GM23248 (cell line): ENCODE measurements around the gene LVRN. TPM values are rescaled to one million over a fixed set of nuclear protein-coding genes. Genes with fewer than 3 reads are reported as not detected.

ENCODE experiments used
- DNase-seq: peaks from one replicate; pipeline ENCODE4 v3.0.0-alpha.2; 2015
- H2AFZ ChIP-seq: fragments of 200-600 bp; sonication (generic); 2 replicates; pipeline ENCODE4 v1.6.1; 2016; ENCODE audit warnings: antibody characterized with exemption
- H3F3A ChIP-seq: fragments of 200-600 bp; sonication (generic); 2 replicates; pipeline ENCODE4 v1.6.1; 2016; ENCODE audit warnings: mild to moderate bottlenecking, antibody characterized with exemption, mixed run types; ENCODE audit not compliant: insufficient read depth
- H3K27ac ChIP-seq: fragments of 200-600 bp; sonication (generic); 2 replicates; pipeline ENCODE4 v1.5.1; 2016; ENCODE audit warnings: mild to moderate bottlenecking
- H3K27me3 ChIP-seq: fragments of 200-600 bp; sonication (generic); replicated peaks from 2 replicates; pipeline ENCODE4 v1.6.1; 2016; ENCODE audit warnings: mild to moderate bottlenecking; ENCODE audit not compliant: insufficient read depth
- H3K36me3 ChIP-seq: fragments of 200-600 bp; sonication (generic); 2 replicates; pipeline ENCODE4 v1.6.1; 2016; ENCODE audit warnings: low read depth, mild to moderate bottlenecking
- H3K4me1 ChIP-seq: fragments of 200-600 bp; sonication (generic); 2 replicates; pipeline ENCODE4 v1.6.1; 2016; ENCODE audit warnings: mild to moderate bottlenecking; ENCODE audit not compliant: insufficient read depth
- H3K4me2 ChIP-seq: fragments of 200-600 bp; sonication (generic); one replicate; pipeline ENCODE4 v1.6.1; 2016; ENCODE audit warnings: mild to moderate bottlenecking; ENCODE audit not compliant: unreplicated experiment
- H3K4me3 ChIP-seq: fragments of 200-600 bp; sonication (generic); 2 replicates; pipeline ENCODE4 v1.5.1; 2016; ENCODE audit warnings: mild to moderate bottlenecking
- H3K79me2 ChIP-seq: fragments of 200-600 bp; sonication (generic); 2 replicates; pipeline ENCODE4 v1.6.1; 2016; ENCODE audit warnings: mild to moderate bottlenecking; ENCODE audit not compliant: insufficient read depth
- H3K9ac ChIP-seq: fragments of 200-600 bp; sonication (generic); 2 replicates; pipeline ENCODE4 v1.6.1; 2016; ENCODE audit warnings: mild to moderate bottlenecking
- H3K9me2 ChIP-seq: fragments of 200-600 bp; sonication (generic); 2 replicates; pipeline ENCODE4 v1.6.1; 2016; ENCODE audit warnings: mixed run types, mild to moderate bottlenecking, moderate library complexity; ENCODE audit not compliant: insufficient read depth
- H3K9me3 ChIP-seq: fragments of 200-600 bp; sonication (generic); one replicate; pipeline ENCODE4 v1.6.1; 2017; ENCODE audit warnings: low read depth
- H4K20me1 ChIP-seq: fragments of 200-600 bp; sonication (generic); 2 replicates; pipeline ENCODE4 v1.6.0; 2016; ENCODE audit not compliant: insufficient read depth
- EZH2 ChIP-seq: fragments of 200-600 bp; sonication (generic); IDR thresholded peaks from 2 replicates; pipeline ENCODE4 v1.6.1; 2018; ENCODE audit warnings: antibody characterized with exemption, mild to moderate bottlenecking; ENCODE audit not compliant: insufficient read depth, poor library complexity, severe bottlenecking
- EZH2phosphoT487 ChIP-seq: fragments of 200-600 bp; sonication (generic); IDR thresholded peaks from 2 replicates; pipeline ENCODE4 v1.6.1; 2018; ENCODE audit warnings: antibody characterized with exemption, moderate library complexity, mild to moderate bottlenecking, low read depth; ENCODE audit not compliant: insufficient read depth
- WGBS, 2 experiments: methylation state at CpG; one replicate each; pipeline ENCODE4 v1.1.6; 2015 to 2017; ENCODE audit warnings: low lambda C conversion rate in 2 of 2, low coverage in 1 of 2; ENCODE audit errors: missing lambda C conversion rate in 2 of 2; 5-methylcytosine and 5-hydroxymethylcytosine counted together
- in situ Hi-C: fragments of 300-500 bp; cut with MboI; formaldehyde crosslinking; loops from 2 replicates; pipeline ENCODE4 v1.15.0; 2020
- polyA plus RNA-seq: library from polyadenylated mRNA; unstranded; fragments of >200 nt; fragmentation: Nextera tagmentation; extraction: Ambion mirVana; gene quantifications from 2 replicates; pipeline ENCODE4 v1.2.1, GENCODE V29; 2016
- total RNA-seq: library from RNA; depleted of rRNA; stranded (reverse); fragments of >200 nt; shearing (Covaris generic); gene quantifications from 2 replicates; pipeline ENCODE4 v1.2.3, GENCODE V29; 2014

LVRN gene
- total and polyA plus RNA-seq, 2 experiments from 2014 or later, result 0.18 to 0.32 TPM

DNA sequence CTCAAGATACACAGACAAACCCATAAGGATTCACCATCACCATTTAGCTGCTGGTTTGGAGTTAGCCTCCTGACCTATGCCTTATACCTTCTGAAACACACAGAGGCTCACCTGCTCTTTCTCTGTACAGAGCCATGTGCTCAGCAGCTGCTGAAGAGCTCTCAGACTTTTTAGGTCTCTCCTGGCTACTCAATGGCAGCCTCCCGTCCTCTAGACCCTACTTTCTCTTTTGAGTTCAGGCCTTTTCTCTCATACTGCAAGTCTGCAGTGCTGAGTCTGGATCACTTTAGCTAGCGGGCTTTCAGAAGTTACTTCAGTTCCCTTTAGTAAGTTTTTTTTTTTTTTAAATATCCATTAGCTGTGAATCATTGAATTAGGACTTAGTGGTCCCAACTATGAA, 25.7 kb downstream of the LVRN start:
- Histone ChIP-seq H3K9me3 (no peaks in the 10 kb centered on the region), H3K4me2 (no peak overlapping the region), H3K9ac (no peak overlapping the region), H4K20me1 (no peaks in the 10 kb centered on the region), H3K27ac (no peak overlapping the region), H3F3A (peaks cover 7% of the 10 kb centered on the region; the same call in 1 of the 2 replicates), H3K9me2 (no peaks in the 10 kb centered on the region), H3K79me2 (no peaks in the 10 kb centered on the region), H3K36me3 (no peaks in the 10 kb centered on the region), H3K27me3 (no peaks in the 10 kb centered on the region), H3K4me3 (no peak overlapping the region), H2AFZ (no peak overlapping the region), H3K4me1 (peaks cover 7% of the 10 kb centered on the region; the same call in 1 of the 2 replicates)
- DNase-seq, result no peak
- TF ChIP-seq EZH2phosphoT487 (no peak), EZH2 (no peak)
- in situ Hi-C loops, result no loop called here
- 86 to 92% methylated on average over 2 of the region's 2 CpGs for WGBS, 2 experiments

- Histone ChIP-seq H4K20me1 (no peaks in the 10 kb centered on the region), H3F3A (no peaks in the 10 kb centered on the region), H3K36me3 (no peaks in the 10 kb centered on the region), H3K9me3 (no peaks in the 10 kb centered on the region), H3K9me2 (no peaks in the 10 kb centered on the region), H3K27me3 (no peaks in the 10 kb centered on the region), H3K4me1 (no peaks in the 10 kb centered on the region), H3K4me3 (no peak overlapping the region), H3K27ac (no peak overlapping the region), H3K9ac (no peak overlapping the region), H3K4me2 (no peak overlapping the region), H3K79me2 (no peaks in the 10 kb centered on the region), H2AFZ (no peak overlapping the region)
- WGBS, 2 experiments, result 19 to 24% methylated on average over 5 of the region's 5 CpGs
- TF ChIP-seq EZH2phosphoT487, result no peak
- TF ChIP-seq EZH2, result no peak
- DNase-seq, result peak; percentile 20
- in situ Hi-C loops, result no loop called here
Measured at GRCh38 chr5:115992848-115993350, 30.6 kb downstream of the LVRN start.

DNA sequence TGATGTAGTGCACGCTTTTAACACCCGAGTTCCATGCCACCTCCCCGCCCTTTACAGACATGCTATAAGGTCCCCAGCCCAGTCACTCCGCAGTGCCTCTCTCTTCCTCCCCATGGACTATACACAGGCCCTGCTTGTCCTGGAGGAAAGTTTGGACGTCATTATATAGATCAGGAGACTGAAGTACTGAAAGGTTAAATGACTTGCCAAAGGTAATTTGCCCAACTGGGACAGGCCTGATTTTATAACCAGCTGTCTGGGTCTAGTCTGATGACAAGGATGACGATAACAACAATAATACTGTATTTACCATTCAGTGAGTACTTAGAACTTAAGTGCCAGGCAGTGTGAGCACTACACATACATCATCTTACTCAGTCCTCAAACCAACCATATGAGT, 33.1 kb downstream of the LVRN start:
- TF ChIP-seq EZH2phosphoT487, result no peak
- no peak for TF ChIP-seq EZH2
- Histone ChIP-seq H3F3A (no peaks in the 10 kb centered on the region), H2AFZ (no peak overlapping the region), H4K20me1 (no peaks in the 10 kb centered on the region), H3K27ac (no peak overlapping the region), H3K4me3 (no peak overlapping the region), H3K4me2 (no peak overlapping the region), H3K4me1 (no peaks in the 10 kb centered on the region), H3K9ac (no peak overlapping the region), H3K9me2 (no peaks in the 10 kb centered on the region), H3K9me3 (no peaks in the 10 kb centered on the region), H3K79me2 (no peaks in the 10 kb centered on the region), H3K27me3 (no peaks in the 10 kb centered on the region), H3K36me3 (no peaks in the 10 kb centered on the region)
- 85 to 88% methylated on average over 6 of the region's 6 CpGs for WGBS, 2 experiments
- in situ Hi-C loops, result no loop called here
- no peak for DNase-seq

GRCh38 chr5:116002116-116002906, 40.0 kb downstream of the LVRN start:
- Histone ChIP-seq H3K9ac (no peak overlapping the region), H3K27ac (no peak overlapping the region), H4K20me1 (no peaks in the 10 kb centered on the region), H3K27me3 (no peaks in the 10 kb centered on the region), H3K79me2 (no peaks in the 10 kb centered on the region), H3K9me3 (no peaks in the 10 kb centered on the region), H3K4me2 (no peak overlapping the region), H3K4me3 (no peak overlapping the region), H3K36me3 (no peaks in the 10 kb centered on the region), H3K9me2 (no peaks in the 10 kb centered on the region), H2AFZ (peak overlapping the region; percentile 47; the same call in 1 of the 2 replicates), H3F3A (no peaks in the 10 kb centered on the region), H3K4me1 (peaks cover 7% of the 10 kb centered on the region; the same call in 1 of the 2 replicates)
- DNase-seq, result peak; percentile 40
- in situ Hi-C loops, result no loop called here
- WGBS, 2 experiments, result 91 to 94% methylated on average over 6 of the region's 6 CpGs
- TF ChIP-seq EZH2 (no peak), EZH2phosphoT487 (no peak)

GRCh38 chr5:116004248-116004647, 42.0 kb downstream of the LVRN start:
- no peaks in the 10 kb centered on the region for H3K9me3 ChIP-seq
- WGBS, 2 experiments, result 81 to 83% methylated on average over 3 of the region's 3 CpGs
- no peak overlapping the region for H3K27ac ChIP-seq
- no peaks in the 10 kb centered on the region for H3F3A ChIP-seq
- TF ChIP-seq EZH2 (no peak), EZH2phosphoT487 (no peak)
- H3K9me2 ChIP-seq, result no peaks in the 10 kb centered on the region
- no peak overlapping the region; the same call in 1 of the 2 replicates for H2AFZ ChIP-seq
- H3K36me3 ChIP-seq, result no peaks in the 10 kb centered on the region
- in situ Hi-C loops, result no loop called here
- no peak overlapping the region for H3K9ac ChIP-seq
- DNase-seq, result no peak
- H4K20me1 ChIP-seq, result no peaks in the 10 kb centered on the region
- no peaks in the 10 kb centered on the region for H3K79me2 ChIP-seq
- no peaks in the 10 kb centered on the region for H3K27me3 ChIP-seq
- H3K4me1 ChIP-seq, result peaks cover 7% of the 10 kb centered on the region; the same call in 1 of the 2 replicates
- H3K4me3 ChIP-seq, result no peak overlapping the region
- H3K4me2 ChIP-seq, result no peak overlapping the region
